ENCODE data around the gene USP53. TPM values are rescaled to one million over a fixed set of nuclear protein-coding genes. Genes with fewer than 3 reads are reported as not detected.

The USP53 gene
- total and polyA plus RNA-seq, 7 donors = 6.0 to 89.5 (median 53.5) TPM

DNA sequence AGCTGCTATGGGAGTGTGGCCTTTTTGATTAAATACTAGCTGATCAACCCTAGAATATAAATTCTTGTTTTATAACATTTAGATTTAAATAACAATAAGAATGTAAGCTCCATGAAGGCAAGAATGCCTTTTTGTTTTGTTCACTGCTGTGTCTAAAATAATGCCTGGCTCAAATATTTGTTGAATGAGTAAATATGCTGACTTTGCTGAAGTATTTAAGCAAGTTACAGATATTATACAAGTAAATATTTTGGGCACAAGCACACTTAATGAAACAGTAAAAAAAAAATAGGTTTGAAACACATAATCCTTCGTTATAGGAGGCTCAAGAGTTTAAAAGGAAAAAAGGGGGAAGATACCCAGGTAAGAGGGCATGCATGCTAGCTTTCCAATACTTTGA lies 85.3 kb downstream of the USP53 start:
- ATAC-seq = no peak
- peaks cover 0 to 42% of the 10 kb centered on the region in 2 donors for H3K36me3 ChIP-seq (ENCODE audit: insufficient read depth in 1 of 2, low read depth in 1 of 2)
- peak overlapping the region; percentile 26 for H3K27ac ChIP-seq
- intact Hi-C loops (cut with DNase I) = no loop called here
- 88 to 98% (median 90%) methylated on average over 1 of the region's 1 CpG for WGBS, 3 donors
- H3K4me1 ChIP-seq = peaks cover 26% of the 10 kb centered on the region
- no peak for DNase-seq
- no peaks in the 10 kb centered on the region for H3K27me3 ChIP-seq (ENCODE audit: insufficient read depth in 3 of 3, low read length in 2 of 3)
- TF ChIP-seq, protein P1, sequence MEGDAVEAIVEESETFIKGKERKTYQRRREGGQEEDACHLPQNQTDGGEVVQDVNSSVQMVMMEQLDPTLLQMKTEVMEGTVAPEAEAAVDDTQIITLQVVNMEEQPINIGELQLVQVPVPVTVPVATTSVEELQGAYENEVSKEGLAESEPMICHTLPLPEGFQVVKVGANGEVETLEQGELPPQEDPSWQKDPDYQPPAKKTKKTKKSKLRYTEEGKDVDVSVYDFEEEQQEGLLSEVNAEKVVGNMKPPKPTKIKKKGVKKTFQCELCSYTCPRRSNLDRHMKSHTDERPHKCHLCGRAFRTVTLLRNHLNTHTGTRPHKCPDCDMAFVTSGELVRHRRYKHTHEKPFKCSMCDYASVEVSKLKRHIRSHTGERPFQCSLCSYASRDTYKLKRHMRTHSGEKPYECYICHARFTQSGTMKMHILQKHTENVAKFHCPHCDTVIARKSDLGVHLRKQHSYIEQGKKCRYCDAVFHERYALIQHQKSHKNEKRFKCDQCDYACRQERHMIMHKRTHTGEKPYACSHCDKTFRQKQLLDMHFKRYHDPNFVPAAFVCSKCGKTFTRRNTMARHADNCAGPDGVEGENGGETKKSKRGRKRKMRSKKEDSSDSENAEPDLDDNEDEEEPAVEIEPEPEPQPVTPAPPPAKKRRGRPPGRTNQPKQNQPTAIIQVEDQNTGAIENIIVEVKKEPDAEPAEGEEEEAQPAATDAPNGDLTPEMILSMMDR (IDR thresholded peaks at IDR 0.05) = no peak
- H3K9me3 ChIP-seq = no peaks in the 10 kb centered on the region
- peak overlapping the region; percentile 69 for H3K4me3 ChIP-seq

DNA sequence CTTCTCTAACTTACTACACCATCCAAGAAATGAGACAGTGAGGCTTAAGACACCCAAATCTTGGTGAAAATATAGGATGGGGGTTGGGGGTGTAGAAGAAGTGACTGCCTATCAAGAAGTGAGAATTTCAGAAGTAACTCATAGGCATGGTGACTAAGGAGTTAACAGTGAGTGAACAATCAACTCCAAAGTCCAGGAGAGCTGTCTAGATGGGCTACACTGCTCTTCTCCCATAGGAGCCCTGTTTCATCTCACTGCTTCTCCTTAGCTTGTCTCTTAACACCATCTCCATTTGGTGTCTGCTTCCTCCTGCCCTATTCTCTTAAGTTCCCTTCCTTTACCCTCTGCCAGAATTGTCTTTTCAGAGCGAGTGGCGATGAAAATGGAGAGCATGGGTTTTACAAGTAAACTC lies 86.8 kb downstream of the USP53 start:
- no peak for DNase-seq
- peak overlapping the region; percentile 69 for H3K4me3 ChIP-seq
- H3K36me3 ChIP-seq (ENCODE audit: insufficient read depth in 1 of 2, low read depth in 1 of 2) = peaks cover 0 to 28% of the 10 kb centered on the region in 2 donors
- TF ChIP-seq, protein P1 (IDR thresholded peaks at IDR 0.05) = no peak
- intact Hi-C loops (cut with DNase I) = no loop called here
- peak overlapping the region; percentile 84 for H3K27ac ChIP-seq
- H3K4me1 ChIP-seq = peaks cover 26% of the 10 kb centered on the region
- 0 to 3% (median 2%) methylated on average over 2 of the region's 2 CpGs for WGBS, 3 donors
- ATAC-seq = peak in 2 of 4 donors; percentile 13 to 37
- no peaks in the 10 kb centered on the region for H3K27me3 ChIP-seq (ENCODE audit: insufficient read depth in 3 of 3, low read length in 2 of 3)
- no peaks in the 10 kb centered on the region for H3K9me3 ChIP-seq

DNA sequence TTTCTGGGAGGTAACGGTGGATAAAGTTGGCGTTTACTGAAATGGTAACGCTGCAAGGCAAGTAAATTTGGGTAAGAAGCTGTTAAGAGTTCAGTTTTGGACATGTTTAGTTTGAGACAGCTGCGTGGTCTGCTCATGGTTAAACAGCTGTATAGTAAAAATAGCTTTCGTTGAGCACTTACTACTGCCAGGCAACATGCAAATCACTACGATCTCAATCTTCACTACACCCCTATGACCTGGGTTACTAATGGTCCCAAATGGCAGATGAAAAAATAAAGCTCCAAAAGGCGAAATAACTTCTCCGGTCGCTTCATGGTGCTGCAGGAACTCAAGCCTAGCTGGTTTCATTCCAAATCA lies 87.2 kb downstream of the USP53 start:
- Histone ChIP-seq H3K36me3 (ENCODE audit: insufficient read depth in 1 of 2, low read depth in 1 of 2) (peaks cover 0 to 28% of the 10 kb centered on the region in 2 donors), H3K27ac (peak overlapping the region; percentile 84), H3K4me3 (peak overlapping the region; percentile 69), H3K27me3 (ENCODE audit: insufficient read depth in 3 of 3, low read length in 2 of 3) (no peaks in the 10 kb centered on the region), H3K9me3 (no peaks in the 10 kb centered on the region), H3K4me1 (peaks cover 26% of the 10 kb centered on the region)
- intact Hi-C loops (cut with DNase I) = loop anchor here in 1 of 2 donors (10.0 kb wide), 1 partner anchor 755 kb away; no protein-coding TSS in a partner anchor
- WGBS, 3 donors = 0% methylated on average over 9 of the region's 9 CpGs
- ATAC-seq (peak; percentile 32 to 58 (median 56)), DNase-seq (no peak)
- TF ChIP-seq, protein P1 (IDR thresholded peaks at IDR 0.05) = no peak

DNA sequence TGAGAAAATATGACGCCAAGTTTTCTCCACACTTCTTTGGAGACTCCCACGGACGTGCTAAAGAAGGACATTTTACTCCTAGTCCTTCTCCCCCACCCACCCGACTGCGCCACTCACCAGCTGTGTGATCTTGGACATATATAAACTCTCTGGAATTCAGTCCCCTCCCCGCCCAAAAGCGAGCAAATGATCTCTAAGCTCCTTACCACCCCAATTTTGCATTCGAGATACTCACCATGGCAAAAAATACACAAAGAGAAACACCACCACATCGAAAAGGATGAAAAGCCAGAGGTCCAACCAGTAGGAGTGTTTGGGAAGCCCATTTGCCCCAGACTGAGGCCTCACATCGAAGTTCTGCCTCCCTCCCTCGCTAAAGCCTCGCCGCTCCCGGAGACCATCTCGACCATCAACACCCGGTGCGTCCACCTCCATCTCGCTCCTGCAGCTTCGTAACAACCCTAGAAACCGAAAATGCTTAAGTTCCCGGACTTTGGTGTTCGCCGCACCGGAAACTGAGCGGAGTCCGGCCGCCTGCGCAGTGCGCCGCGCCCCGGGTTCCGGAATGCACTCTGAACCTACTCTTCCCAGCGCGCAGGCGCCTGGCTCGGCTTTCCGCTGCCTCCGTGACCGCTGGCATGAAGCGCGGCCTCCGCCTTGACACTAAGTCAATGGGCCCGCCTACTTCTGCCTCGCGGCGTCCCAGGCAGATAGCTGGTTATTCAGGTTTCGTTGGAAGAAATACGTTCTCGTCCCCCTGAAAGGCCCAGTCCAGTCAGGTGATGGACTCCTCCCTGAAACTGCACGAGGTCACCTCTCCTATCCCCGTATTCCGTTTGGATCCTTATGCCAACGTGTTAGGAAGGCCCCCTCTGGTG lies 87.8 kb downstream of the USP53 start:
- Histone ChIP-seq H3K4me1 (peaks cover 26% of the 10 kb centered on the region), H3K4me3 (peak overlapping the region; percentile 69), H3K27ac (peak overlapping the region; percentile 84), H3K27me3 (ENCODE audit: insufficient read depth in 3 of 3, low read length in 2 of 3) (no peaks in the 10 kb centered on the region), H3K36me3 (ENCODE audit: insufficient read depth in 1 of 2, low read depth in 1 of 2) (peaks cover 0 to 22% of the 10 kb centered on the region in 2 donors), H3K9me3 (no peaks in the 10 kb centered on the region)
- ATAC-seq (peak; percentile 93 to 96 (median 96)), DNase-seq (peak; percentile 96)
- intact Hi-C loops (cut with DNase I) = loop anchor here in 1 of 2 donors (10.0 kb wide), 1 partner anchor 754 kb away; no protein-coding TSS in a partner anchor
- TF ChIP-seq, protein P1 (IDR thresholded peaks at IDR 0.05) = no peak
- 0 to 1% (median 1%) methylated on average over 54 of the region's 54 CpGs for WGBS, 3 donors
